ENCODE results near the gene IL10RA. TPM values are rescaled to one million over a fixed set of nuclear protein-coding genes. Genes with fewer than 3 reads are reported as not detected.

Gene IL10RA
- total and polyA plus RNA-seq, 9 of the 15 experiments (the other 6 are each of a cell fraction or from before 2014, with no cell fraction given) = 0.17 to 17.3 (median 2.9) TPM

DNA sequence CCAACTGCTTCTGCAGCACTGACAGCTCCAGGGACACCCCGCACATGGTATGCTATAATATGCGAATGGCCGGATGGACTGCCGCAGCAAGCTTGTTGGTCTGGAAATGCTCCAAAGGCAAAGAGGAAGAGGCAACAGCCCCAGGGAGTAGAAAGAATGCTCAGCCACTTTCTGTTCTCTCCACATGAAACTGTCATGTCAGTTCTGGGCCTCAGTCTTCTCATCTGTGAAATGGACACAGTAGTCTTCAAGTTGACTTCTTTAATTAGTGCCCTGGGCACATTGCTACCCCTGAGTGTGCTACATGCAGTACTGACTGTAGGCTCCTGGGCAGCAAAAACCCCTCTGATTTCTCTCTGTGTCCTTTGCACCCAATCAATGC is 19.9 kb downstream of the IL10RA start (continued):
- TF ChIP-seq XRCC5 (IDR thresholded peaks at IDR 0.05; ENCODE audit: low read depth, low read length) (no peak), HDAC1 (IDR thresholded peaks at IDR 0.05) (peak; percentile 12 to 68; a peak in 1 of 4 replicates), ZNF282 (CRISPR knock-in tag; IDR thresholded peaks at IDR 0.05) (no peak), NELFE (IDR thresholded peaks at IDR 0.05; ENCODE audit: insufficient read depth, insufficient read length) (no peak), CC2D1A (IDR thresholded peaks at IDR 0.05) (no peak), MYC (IDR thresholded peaks at IDR 0.05; ENCODE audit: low read depth, low read length) (no peak), MYC (CRISPR knock-in tag; IDR thresholded peaks at IDR 0.05; ENCODE audit: borderline replicate concordance, low read depth) (no peak), HDAC8 (tag; IDR thresholded peaks at IDR 0.05) (no peak), CHD4 (IDR thresholded peaks at IDR 0.05; ENCODE audit: insufficient read depth, insufficient replicate concordance, low read depth, low read length, poor library complexity, severe bottlenecking) (peak; percentile 98), PML (IDR thresholded peaks at IDR 0.05; ENCODE audit: low read length) (no peak), RCOR1 (IDR thresholded peaks at IDR 0.05; ENCODE audit: borderline replicate concordance in 1 of 2, low read depth in 2 of 2, low read length in 2 of 2) (peak; percentile 33 to 88; a peak in 3 of 4 replicates), LEF1 (IDR thresholded peaks at IDR 0.05) (no peak), ADNP (tag; IDR thresholded peaks at IDR 0.05) (peak; percentile 96), CEBPG (CRISPR knock-in tag; IDR thresholded peaks at IDR 0.05) (no peak), CEBPG (tag; conservative IDR thresholded peaks at IDR 0.05 in 1 of 2, IDR thresholded peaks at IDR 0.05 in 1 of 2) (no peak), ZNF707 (CRISPR knock-in tag; conservative IDR thresholded peaks at IDR 0.05) (no peak), SIX5 (IDR thresholded peaks at IDR 0.05; ENCODE audit: borderline replicate concordance in 1 of 2, insufficient read depth in 1 of 2, low read depth in 1 of 2, low read length in 2 of 2) (no peak), E2F3 (CRISPR knock-in tag; IDR thresholded peaks at IDR 0.05) (no peak), GTF2B (IDR thresholded peaks at IDR 0.05; ENCODE audit: extremely low read depth, insufficient read length) (no peak)
